Muscle of arm (tissue), 12 donors: ENCODE measurements around the gene ARHGEF40. TPM values are rescaled to one million over a fixed set of nuclear protein-coding genes. Genes with fewer than 3 reads are reported as not detected.

Source experiments
- DNase-seq: peaks from one replicate; pipeline ENCODE4 v3.0.0-alpha.2; 2013
- polyA plus RNA-seq, 12 donors: library from polyadenylated mRNA; unstranded; fragments of 120-200 nt; gene quantifications; one replicate each; pipeline ENCODE4 v1.2.1, GENCODE V29; 2013; ENCODE audit not compliant: insufficient read length in 12 of 12

Gene ARHGEF40
- polyA plus RNA-seq, 12 donors, result 52.3 to 196 (median 66.0) TPM

- DNase-seq, result no peak
Measured at GRCh38 chr14:21078287-21078686, 8.2 kb downstream of the ARHGEF40 start.

GRCh38 chr14:21078726-21079125, 8.6 kb downstream of the ARHGEF40 start:
- DNase-seq, result no peak

DNA sequence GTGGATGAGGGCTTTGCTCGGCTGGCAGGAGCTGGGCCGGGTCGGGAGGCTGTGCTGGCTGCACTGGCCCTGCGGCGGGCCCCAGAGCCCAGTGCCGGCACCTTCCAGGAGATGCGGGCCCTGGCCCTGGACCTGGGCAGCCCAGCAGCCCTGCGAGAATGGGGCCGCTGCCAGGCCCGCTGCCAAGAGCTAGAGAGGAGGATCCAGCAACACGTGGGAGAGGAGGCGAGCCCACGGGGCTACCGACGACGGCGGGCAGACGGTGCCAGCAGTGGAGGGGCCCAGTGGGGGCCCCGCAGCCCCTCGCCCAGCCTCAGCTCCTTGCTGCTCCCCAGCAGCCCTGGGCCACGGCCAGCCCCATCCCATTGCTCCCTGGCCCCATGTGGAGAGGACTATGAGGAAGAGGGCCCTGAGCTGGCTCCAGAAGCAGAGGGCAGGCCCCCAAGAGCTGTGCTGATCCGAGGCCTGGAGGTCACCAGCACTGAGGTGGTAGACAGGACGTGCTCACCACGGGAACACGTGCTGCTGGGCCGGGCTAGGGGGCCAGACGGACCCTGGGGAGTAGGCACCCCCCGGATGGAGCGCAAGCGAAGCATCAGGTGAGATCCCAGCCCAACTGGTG, 11.5 kb downstream of the ARHGEF40 start:
- no peak for DNase-seq

DNA sequence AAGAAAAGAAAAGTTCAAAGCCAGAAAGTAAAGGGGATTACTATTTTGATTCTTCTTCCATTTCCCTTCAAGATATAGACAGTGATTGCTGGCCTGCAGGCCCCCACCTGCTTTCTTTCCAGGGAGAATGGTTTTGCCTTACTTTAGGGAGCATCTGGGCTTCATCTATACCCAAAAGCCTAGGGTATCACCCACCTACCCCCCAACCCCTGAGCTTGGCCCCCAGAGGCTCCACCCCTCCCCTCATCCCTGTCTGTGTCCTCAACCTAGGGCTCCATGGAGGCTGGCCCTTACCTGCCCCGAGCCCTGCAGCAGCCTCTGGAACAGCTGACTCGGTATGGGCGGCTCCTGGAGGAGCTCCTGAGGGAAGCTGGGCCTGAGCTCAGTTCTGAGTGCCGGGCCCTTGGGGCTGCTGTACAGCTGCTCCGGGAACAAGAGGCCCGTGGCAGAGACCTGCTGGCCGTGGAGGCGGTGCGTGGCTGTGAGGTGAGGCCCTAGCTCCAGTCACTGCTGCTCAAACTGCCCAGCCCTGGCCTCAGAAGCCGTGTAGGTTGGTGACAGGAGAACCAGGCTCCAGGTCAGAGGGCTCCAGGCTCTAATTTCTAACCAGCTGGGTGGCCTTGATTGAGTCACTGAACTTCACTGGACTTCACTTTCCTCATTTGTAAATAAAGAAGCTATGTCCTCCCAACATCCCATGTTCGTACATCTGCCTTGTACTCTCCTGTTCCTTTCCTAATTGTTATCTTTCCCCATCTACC, 13.6 kb downstream of the ARHGEF40 start:
- no peak for DNase-seq

- DNase-seq, result no peak
Measured at GRCh38 chr14:21084396-21084795, 14.3 kb downstream of the ARHGEF40 start.

DNA sequence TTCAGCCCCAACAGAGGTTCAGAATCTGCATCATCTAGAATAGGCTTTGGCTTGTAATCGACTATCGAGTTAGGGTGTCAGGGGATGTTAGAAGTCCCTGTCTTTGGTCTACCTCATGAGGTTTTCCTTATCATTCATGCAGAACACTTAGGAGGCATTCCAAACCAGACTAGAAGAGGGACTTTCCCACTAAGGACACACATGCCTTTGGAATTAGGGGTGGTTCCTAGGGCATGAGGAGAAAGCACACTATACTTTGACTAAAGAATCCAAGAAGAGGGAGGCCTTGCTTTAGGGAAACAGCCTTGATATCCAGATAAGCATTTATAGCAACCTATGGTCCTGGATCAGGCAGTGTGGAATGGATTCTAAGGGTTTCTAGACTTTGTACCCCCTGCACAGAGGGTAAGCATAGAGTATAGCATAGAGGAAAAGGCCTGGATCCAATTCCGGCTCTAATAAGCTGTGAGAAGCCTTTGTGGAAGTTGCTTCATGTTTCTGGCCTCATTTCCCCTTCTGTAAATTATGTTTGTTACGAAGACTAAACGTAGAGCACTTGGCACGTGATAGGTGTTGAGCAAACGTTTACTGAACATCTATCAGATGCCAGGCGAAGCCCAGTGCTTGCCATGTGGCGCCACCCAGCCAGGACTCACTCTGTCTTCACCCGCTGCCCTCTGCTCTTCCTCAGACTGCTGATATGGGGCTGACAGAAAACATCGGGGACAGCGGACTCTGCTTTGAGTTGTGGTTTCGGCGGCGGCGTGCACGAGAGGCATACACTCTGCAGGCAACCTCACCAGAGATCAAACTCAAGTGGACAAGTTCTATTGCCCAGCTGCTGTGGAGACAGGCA, 15.1 kb downstream of the ARHGEF40 start:
- no peak for DNase-seq

- no peak for DNase-seq
Measured at GRCh38 chr14:21086908-21087293, 16.8 kb downstream of the ARHGEF40 start.

DNA sequence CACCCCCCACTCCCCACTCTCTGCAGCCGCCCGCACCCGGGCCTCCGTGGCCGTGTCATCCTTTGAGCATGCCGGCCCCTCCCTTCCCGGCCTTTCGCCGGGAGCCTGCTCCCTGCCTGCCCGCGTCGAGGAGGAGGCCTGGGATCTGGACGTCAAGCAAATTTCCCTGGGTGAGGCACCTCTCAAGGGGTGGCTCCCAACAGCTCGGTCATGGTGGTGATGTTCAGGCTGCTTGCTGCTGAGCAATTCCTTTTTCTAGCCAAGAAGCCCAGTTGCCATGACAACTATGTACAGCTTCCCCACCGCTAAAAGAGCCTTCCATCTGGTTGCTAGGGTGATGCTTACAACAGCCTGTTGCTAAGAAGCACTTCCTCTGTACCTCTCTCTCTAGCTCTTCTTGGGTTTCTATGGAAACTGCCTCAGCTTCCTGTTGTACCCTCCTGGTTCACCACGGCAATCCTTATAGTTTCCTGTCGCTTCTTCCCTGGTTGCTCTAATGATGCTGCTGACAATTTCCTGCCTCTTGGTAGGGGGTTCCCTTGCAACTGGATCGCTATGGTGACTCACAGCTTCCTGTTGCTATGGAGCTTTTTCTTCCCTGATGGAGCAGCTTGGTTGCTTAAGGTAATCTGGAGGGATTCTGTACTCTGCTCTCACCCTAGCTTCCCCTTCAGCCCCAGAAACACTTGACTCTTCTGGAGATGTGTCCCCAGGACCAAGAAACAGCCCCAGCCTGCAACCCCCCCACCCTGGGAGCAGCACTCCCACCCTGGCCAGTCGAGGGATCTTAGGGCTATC, 17.4 kb downstream of the ARHGEF40 start:
- peak; percentile 65 for DNase-seq

- DNase-seq, result no peak
Measured at GRCh38 chr14:21088687-21089086, 18.6 kb downstream of the ARHGEF40 start.

DNA sequence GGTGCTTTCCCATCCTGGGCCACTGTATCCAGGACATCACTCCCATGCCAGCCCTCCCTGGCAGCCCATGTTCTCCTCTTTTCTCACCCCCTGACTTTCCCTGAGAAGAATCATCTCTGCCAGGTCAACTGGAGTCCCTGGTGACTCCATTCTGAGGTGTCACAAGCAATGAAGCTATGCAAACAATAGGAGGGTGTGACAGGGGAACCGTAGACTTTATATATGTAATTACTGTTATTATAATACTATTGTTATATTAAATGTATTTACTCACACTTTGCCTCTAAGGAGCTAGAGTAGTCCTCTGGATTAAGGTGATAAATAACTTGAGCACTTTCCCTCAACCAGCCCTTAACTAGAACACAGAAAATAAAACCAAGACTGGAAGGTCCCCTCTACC, 19.2 kb downstream of the ARHGEF40 start:
- DNase-seq, result no peak

- no peak for DNase-seq
Measured at GRCh38 chr14:21089877-21090193, 19.7 kb downstream of the ARHGEF40 start.

GRCh38 chr14:21090194-21090939, 20.3 kb downstream of the ARHGEF40 start:
- DNase-seq, result no peak

GRCh38 chr14:21090940-21091663, 21.0 kb downstream of the ARHGEF40 start:
- DNase-seq, result no peak

- DNase-seq, result no peak
Measured at GRCh38 chr14:21091821-21092272, 21.7 kb downstream of the ARHGEF40 start.

- DNase-seq, result peak; percentile 85
Measured at GRCh38 chr14:21092273-21093011, 22.3 kb downstream of the ARHGEF40 start.

DNA sequence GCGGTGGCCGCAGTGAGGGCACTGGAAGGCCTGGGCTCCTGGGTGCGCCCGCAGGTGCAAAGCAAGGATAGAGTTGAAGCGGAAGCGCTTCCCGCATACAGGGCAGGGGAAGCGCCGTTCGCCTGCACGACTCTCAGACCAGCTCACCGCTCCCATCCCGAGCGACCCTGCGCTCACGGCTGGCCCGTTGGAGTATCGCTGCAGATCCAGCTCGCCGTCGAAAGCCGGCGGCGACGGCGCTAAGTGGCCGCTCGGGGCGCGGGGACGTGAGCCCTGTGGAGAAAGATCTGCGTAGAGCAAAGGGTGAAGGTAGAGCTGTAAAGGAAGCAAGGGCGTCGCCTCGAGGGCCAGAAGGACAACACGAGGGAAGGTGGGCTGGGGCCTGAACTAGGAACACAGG, 22.9 kb downstream of the ARHGEF40 start:
- no peak for DNase-seq

- no peak for DNase-seq
Measured at GRCh38 chr14:21093769-21094681, 23.9 kb downstream of the ARHGEF40 start.

DNA sequence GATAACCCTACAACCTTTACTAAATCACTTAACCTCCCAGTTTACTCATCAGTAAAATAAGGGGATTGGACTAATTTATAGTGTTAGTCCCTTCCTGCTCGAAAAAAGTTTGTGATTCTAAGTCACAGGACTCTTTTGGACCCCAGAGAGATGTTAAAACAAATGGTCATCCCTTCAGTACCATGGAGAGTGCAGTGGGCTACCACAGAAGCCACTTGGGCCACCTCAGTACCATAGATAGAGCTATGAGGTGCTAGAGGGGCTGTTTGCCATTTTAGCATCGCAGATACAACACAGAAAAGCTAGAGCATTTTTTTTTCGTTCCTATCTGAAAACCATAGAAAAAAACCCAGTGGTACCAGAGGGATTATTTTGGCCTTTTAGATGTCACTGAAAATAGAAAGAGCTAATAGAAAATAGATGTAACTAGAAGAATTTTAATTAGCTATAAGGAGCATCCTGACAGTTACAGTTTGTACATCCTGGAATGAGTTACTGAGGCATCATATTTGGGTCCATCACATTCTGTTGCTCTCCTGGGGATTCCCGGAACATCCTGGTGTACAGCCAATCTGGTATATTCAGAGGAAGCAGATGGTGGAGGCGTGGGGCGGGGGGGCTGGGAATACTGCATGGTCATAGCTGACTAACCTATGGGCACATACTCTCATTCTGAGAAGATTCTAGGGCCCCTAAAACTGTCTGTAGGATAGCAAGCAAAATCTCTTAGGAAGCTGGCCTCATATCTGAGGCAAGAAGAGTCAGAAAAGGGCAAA, 25.5 kb downstream of the ARHGEF40 start:
- DNase-seq, result no peak
